Activated CD4-positive, alpha-beta T cell treated with anti-CD3 and anti-CD28 coated beads, Interleukin-10, Interleukin-2, amounts not matched to agents 100 ng/mL and 50 ng/mL, durations not matched to agents 16 hours and 8 hours (primary cell): ENCODE data around the gene NLGN1.

Source experiments
- DNase-seq: peaks from one replicate; pipeline ENCODE4 v3.0.0-alpha.2; 2020

Gene NLGN1

GRCh38 chr3:174020156-174020555 lies 622.6 kb downstream of the NLGN1 start:
- no peak for DNase-seq

GRCh38 chr3:174023421-174023820 lies 625.9 kb downstream of the NLGN1 start:
- DNase-seq, result no peak

GRCh38 chr3:174028673-174029072 lies 631.1 kb downstream of the NLGN1 start:
- DNase-seq, result no peak

- DNase-seq, result no peak
Observed at GRCh38 chr3:174035328-174035886, 637.9 kb downstream of the NLGN1 start.

GRCh38 chr3:174046311-174046710 lies 648.8 kb downstream of the NLGN1 start:
- no peak for DNase-seq

- no peak for DNase-seq
Observed at GRCh38 chr3:174049472-174049871, 651.9 kb downstream of the NLGN1 start.

GRCh38 chr3:174051191-174051590 lies 653.6 kb downstream of the NLGN1 start:
- no peak for DNase-seq

GRCh38 chr3:174058804-174059203 lies 661.3 kb downstream of the NLGN1 start:
- no peak for DNase-seq

- no peak for DNase-seq
Observed at GRCh38 chr3:174060431-174060830, 662.9 kb downstream of the NLGN1 start.

- no peak for DNase-seq
Observed at GRCh38 chr3:174061162-174061561, 663.6 kb downstream of the NLGN1 start.

- DNase-seq, result no peak
Observed at GRCh38 chr3:174061731-174062130, 664.2 kb downstream of the NLGN1 start.

- no peak for DNase-seq
Observed at GRCh38 chr3:174062923-174063322, 665.4 kb downstream of the NLGN1 start.

GRCh38 chr3:174068035-174068434 lies 670.5 kb downstream of the NLGN1 start:
- DNase-seq, result no peak

- no peak for DNase-seq
Observed at GRCh38 chr3:174072675-174073074, 675.1 kb downstream of the NLGN1 start.

- no peak for DNase-seq
Observed at GRCh38 chr3:174083706-174084105, 686.2 kb downstream of the NLGN1 start.

GRCh38 chr3:174089592-174089991 lies 692.0 kb downstream of the NLGN1 start:
- no peak for DNase-seq

GRCh38 chr3:174094669-174095068 lies 697.1 kb downstream of the NLGN1 start:
- no peak for DNase-seq

GRCh38 chr3:174097686-174098085 lies 700.1 kb downstream of the NLGN1 start:
- DNase-seq, result no peak

- DNase-seq, result no peak
Observed at GRCh38 chr3:174098746-174099145, 701.2 kb downstream of the NLGN1 start.

GRCh38 chr3:174099724-174100123 lies 702.2 kb downstream of the NLGN1 start:
- no peak for DNase-seq

GRCh38 chr3:174100744-174101143 lies 703.2 kb downstream of the NLGN1 start:
- no peak for DNase-seq

GRCh38 chr3:174101244-174101643 lies 703.7 kb downstream of the NLGN1 start:
- DNase-seq, result no peak

GRCh38 chr3:174102274-174102673 lies 704.7 kb downstream of the NLGN1 start:
- DNase-seq, result no peak

GRCh38 chr3:174102866-174103265 lies 705.3 kb downstream of the NLGN1 start:
- DNase-seq, result no peak

GRCh38 chr3:174110761-174111160 lies 713.2 kb downstream of the NLGN1 start:
- no peak for DNase-seq

- DNase-seq, result no peak
Observed at GRCh38 chr3:174111776-174112175, 714.2 kb downstream of the NLGN1 start.
